Measurements from ENCODE around the gene SLC39A8.
"Not testable (repeated sequence)": the region's sequence is repeated elsewhere in the genome, so short reads cannot be mapped to it uniquely, and the experiment has no call there.

The SLC39A8 gene

DNA sequence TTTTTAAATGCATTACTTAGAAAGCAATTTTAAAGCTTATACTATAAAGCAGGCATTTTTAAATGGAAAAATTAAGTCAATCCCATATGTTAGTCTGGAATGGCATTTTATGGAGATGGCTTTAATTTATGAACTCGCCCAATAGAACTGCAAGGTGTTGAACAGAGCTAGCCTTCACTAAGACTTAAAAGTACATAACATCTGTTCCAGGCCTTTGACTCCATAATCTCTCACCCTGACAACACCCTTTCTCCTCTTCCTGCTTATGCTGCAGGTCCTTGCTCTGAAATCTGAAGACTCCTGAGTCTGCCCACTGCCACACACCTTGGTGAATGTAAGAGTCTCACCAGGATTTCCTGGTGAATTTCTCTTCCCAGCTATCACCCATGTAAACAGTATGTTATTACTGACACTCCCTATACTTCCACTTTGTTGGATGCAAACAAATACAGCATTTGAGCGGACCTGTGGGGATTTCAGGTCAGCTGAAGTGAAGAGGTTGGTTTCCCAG is 17.7 kb upstream of the SLC39A8 start:
- TF ChIP-seq CSDC2 (CRISPR knock-in tag; IDR thresholded peaks at IDR 0.05): no peak
- TF ChIP-seq CREB5 (CRISPR knock-in tag; IDR thresholded peaks at IDR 0.05; ENCODE audit: low read depth): no peak
- no peak for TF ChIP-seq ZC3H10 (CRISPR knock-in tag; IDR thresholded peaks at IDR 0.05)
- TF ChIP-seq ARNTL (CRISPR knock-in tag; IDR thresholded peaks at IDR 0.05; ENCODE audit: borderline replicate concordance, low read depth): no peak
- TF ChIP-seq, protein P1, sequence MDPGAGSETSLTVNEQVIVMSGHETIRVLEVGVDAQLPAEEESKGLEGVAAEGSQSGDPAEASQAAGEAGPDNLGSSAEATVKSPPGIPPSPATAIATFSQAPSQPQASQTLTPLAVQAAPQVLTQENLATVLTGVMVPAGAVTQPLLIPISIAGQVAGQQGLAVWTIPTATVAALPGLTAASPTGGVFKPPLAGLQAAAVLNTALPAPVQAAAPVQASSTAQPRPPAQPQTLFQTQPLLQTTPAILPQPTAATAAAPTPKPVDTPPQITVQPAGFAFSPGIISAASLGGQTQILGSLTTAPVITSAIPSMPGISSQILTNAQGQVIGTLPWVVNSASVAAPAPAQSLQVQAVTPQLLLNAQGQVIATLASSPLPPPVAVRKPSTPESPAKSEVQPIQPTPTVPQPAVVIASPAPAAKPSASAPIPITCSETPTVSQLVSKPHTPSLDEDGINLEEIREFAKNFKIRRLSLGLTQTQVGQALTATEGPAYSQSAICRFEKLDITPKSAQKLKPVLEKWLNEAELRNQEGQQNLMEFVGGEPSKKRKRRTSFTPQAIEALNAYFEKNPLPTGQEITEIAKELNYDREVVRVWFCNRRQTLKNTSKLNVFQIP (CRISPR knock-in tag; IDR thresholded peaks at IDR 0.05; ENCODE audit: borderline replicate concordance, low read depth): no peak
- no peak for TF ChIP-seq RARB (CRISPR knock-in tag; IDR thresholded peaks at IDR 0.05)
- ATAC-seq: no peak

DNA sequence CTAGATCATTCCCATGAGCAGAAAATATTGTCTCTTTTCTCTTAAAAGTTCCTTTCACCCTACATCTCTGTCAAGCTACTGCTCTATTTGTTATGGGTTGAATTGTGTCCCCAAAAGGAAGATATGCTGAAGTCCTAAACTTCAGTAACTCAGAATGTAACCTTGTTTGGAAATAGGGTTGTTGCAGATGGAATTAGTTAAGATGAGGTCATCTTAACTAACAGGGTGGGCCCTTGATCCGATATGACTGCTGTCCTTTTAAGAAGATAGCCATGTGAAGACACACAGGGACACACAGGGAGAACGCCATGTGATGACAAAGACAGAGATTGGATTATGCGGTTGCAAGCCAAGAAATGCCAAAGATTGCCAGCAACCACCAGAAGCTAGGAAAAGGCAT is 12.8 kb upstream of the SLC39A8 start:
- TF ChIP-seq, protein P2, sequence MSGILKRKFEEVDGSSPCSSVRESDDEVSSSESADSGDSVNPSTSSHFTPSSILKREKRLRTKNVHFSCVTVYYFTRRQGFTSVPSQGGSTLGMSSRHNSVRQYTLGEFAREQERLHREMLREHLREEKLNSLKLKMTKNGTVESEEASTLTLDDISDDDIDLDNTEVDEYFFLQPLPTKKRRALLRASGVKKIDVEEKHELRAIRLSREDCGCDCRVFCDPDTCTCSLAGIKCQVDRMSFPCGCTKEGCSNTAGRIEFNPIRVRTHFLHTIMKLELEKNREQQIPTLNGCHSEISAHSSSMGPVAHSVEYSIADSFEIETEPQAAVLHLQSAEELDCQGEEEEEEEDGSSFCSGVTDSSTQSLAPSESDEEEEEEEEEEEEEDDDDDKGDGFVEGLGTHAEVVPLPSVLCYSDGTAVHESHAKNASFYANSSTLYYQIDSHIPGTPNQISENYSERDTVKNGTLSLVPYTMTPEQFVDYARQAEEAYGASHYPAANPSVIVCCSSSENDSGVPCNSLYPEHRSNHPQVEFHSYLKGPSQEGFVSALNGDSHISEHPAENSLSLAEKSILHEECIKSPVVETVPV (CRISPR knock-in tag; IDR thresholded peaks at IDR 0.05): no peak
- TF ChIP-seq OSR1 (CRISPR knock-in tag; IDR thresholded peaks at IDR 0.05) (no peak), ZNF565 (CRISPR knock-in tag; conservative IDR thresholded peaks at IDR 0.05; ENCODE audit: low read depth) (no peak), CSDC2 (CRISPR knock-in tag; IDR thresholded peaks at IDR 0.05) (no peak), TCF4 (CRISPR knock-in tag; IDR thresholded peaks at IDR 0.05; ENCODE audit: borderline replicate concordance) (no peak), GLIS3 (CRISPR knock-in tag; IDR thresholded peaks at IDR 0.05) (no peak), ISL1 (CRISPR knock-in tag; IDR thresholded peaks at IDR 0.05) (no peak), TOX (CRISPR knock-in tag; IDR thresholded peaks at IDR 0.05; ENCODE audit: borderline replicate concordance) (no peak), SNAI2 (CRISPR knock-in tag; IDR thresholded peaks at IDR 0.05) (no peak), ZFP30 (CRISPR knock-in tag; IDR thresholded peaks at IDR 0.05) (no peak)
- TF ChIP-seq, protein P1 (CRISPR knock-in tag; IDR thresholded peaks at IDR 0.05; ENCODE audit: borderline replicate concordance, low read depth): no peak
- TF ChIP-seq, protein P3, sequence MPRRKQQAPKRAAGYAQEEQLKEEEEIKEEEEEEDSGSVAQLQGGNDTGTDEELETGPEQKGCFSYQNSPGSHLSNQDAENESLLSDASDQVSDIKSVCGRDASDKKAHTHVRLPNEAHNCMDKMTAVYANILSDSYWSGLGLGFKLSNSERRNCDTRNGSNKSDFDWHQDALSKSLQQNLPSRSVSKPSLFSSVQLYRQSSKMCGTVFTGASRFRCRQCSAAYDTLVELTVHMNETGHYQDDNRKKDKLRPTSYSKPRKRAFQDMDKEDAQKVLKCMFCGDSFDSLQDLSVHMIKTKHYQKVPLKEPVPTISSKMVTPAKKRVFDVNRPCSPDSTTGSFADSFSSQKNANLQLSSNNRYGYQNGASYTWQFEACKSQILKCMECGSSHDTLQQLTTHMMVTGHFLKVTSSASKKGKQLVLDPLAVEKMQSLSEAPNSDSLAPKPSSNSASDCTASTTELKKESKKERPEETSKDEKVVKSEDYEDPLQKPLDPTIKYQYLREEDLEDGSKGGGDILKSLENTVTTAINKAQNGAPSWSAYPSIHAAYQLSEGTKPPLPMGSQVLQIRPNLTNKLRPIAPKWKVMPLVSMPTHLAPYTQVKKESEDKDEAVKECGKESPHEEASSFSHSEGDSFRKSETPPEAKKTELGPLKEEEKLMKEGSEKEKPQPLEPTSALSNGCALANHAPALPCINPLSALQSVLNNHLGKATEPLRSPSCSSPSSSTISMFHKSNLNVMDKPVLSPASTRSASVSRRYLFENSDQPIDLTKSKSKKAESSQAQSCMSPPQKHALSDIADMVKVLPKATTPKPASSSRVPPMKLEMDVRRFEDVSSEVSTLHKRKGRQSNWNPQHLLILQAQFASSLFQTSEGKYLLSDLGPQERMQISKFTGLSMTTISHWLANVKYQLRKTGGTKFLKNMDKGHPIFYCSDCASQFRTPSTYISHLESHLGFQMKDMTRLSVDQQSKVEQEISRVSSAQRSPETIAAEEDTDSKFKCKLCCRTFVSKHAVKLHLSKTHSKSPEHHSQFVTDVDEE (CRISPR knock-in tag; IDR thresholded peaks at IDR 0.05): no peak
- ATAC-seq: no peak

GRCh38 chr4:102357637-102358036 is 12.4 kb upstream of the SLC39A8 start:
- ATAC-seq: not testable (repeated sequence)

- ATAC-seq: no peak
- TF ChIP-seq CSDC2 (CRISPR knock-in tag; IDR thresholded peaks at IDR 0.05) (no peak), OSR1 (CRISPR knock-in tag; IDR thresholded peaks at IDR 0.05) (no peak), ARNTL (CRISPR knock-in tag; IDR thresholded peaks at IDR 0.05; ENCODE audit: borderline replicate concordance, low read depth) (no peak), TOX (CRISPR knock-in tag; IDR thresholded peaks at IDR 0.05; ENCODE audit: borderline replicate concordance) (no peak), RARB (CRISPR knock-in tag; IDR thresholded peaks at IDR 0.05) (no peak), ZNF565 (CRISPR knock-in tag; conservative IDR thresholded peaks at IDR 0.05; ENCODE audit: low read depth) (no peak), ZFP3 (CRISPR knock-in tag; IDR thresholded peaks at IDR 0.05) (no peak), PPARA (CRISPR knock-in tag; IDR thresholded peaks at IDR 0.05; ENCODE audit: borderline replicate concordance) (no peak)
- TF ChIP-seq, protein P2 (CRISPR knock-in tag; IDR thresholded peaks at IDR 0.05): no peak
Observed at GRCh38 chr4:102356562-102357202, 11.4 kb upstream of the SLC39A8 start.
